KMS-11 (cell line): ENCODE measurements around the gene NOXA1.

Experiments
- H2AFZ ChIP-seq: fragments of 200-600 bp; sonication (generic); 2 replicates; pipeline ENCODE4 v1.6.1; 2016; ENCODE audit warnings: antibody characterized with exemption, mixed run types, low read depth
- H3K27ac ChIP-seq: fragments of 200-600 bp; sonication (generic); 2 replicates; pipeline ENCODE4 v1.6.1; 2016; ENCODE audit warnings: mild to moderate bottlenecking, mixed run types
- H3K27me3 ChIP-seq: fragments of 200-600 bp; sonication (generic); 2 replicates; pipeline ENCODE4 v1.6.1; 2017; ENCODE audit warnings: mild to moderate bottlenecking, low read depth, mixed run types, moderate library complexity; ENCODE audit not compliant: insufficient read depth
- H3K36me3 ChIP-seq: fragments of 200-600 bp; sonication (generic); 2 replicates; pipeline ENCODE4 v1.6.1; 2017; ENCODE audit warnings: mild to moderate bottlenecking, mixed run types; ENCODE audit not compliant: insufficient read depth
- H3K4me1 ChIP-seq: fragments of 200-600 bp; sonication (generic); 2 replicates; pipeline ENCODE4 v1.6.1; 2016; ENCODE audit warnings: mild to moderate bottlenecking, low read depth, mixed run types; ENCODE audit not compliant: poor library complexity, severe bottlenecking
- H3K4me2 ChIP-seq: fragments of 200-600 bp; sonication (generic); 2 replicates; pipeline ENCODE4 v1.7.0; 2016; ENCODE audit warnings: mild to moderate bottlenecking, mixed run types
- H3K4me3 ChIP-seq: fragments of 200-600 bp; sonication (generic); IDR thresholded peaks from 2 replicates; pipeline ENCODE4 v1.6.1; 2017; ENCODE audit warnings: low read depth, low read length, mixed read lengths; ENCODE audit not compliant: insufficient read depth
- H3K79me2 ChIP-seq: fragments of 200-600 bp; sonication (generic); 2 replicates; pipeline ENCODE4 v1.6.1; 2016; ENCODE audit warnings: low read depth, mixed run types; ENCODE audit not compliant: insufficient read depth
- H3K9ac ChIP-seq: fragments of 200-600 bp; sonication (generic); 2 replicates; pipeline ENCODE4 v1.6.1; 2016; ENCODE audit warnings: mild to moderate bottlenecking, mixed run types
- H4K20me1 ChIP-seq: fragments of 200-600 bp; sonication (generic); 2 replicates; pipeline ENCODE4 v1.6.1; 2016; ENCODE audit warnings: mild to moderate bottlenecking, mixed run types; ENCODE audit not compliant: insufficient read depth
- TF ChIP-seq, protein P1 (sequence below): fragments of 200-600 bp; sonication (generic); conservative IDR thresholded peaks from 2 replicates; pipeline ENCODE4 v1.6.1; 2017; ENCODE audit warnings: low read depth, mild to moderate bottlenecking, antibody characterized with exemption, low read length, moderate library complexity, mixed read lengths

NOXA1 gene

DNA sequence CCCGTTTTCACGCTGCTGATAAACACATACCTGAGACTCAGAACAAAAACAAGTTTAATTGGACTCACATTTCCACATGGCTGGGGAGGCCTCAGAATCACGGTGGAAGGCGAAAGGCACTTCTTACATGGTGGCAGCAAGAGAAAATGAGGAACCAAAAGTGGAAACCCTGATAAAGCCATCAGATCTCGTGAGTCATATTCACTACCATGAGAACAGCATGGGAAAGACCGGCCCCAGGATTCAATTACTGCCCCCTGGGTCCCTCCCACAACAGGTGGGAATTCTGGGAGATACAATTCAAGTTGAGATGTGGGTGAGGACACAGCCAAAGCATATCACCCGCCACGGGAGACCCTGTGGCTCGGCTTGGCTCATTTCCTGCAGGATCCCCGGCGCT lies 20.4 kb upstream of the NOXA1 start:
- no peaks in the 10 kb centered on the region for H3K27me3 ChIP-seq
- no peak overlapping the region for H2AFZ ChIP-seq
- H3K4me1 ChIP-seq = no peaks in the 10 kb centered on the region
- H3K27ac ChIP-seq = no peak overlapping the region
- H3K79me2 ChIP-seq = no peaks in the 10 kb centered on the region
- no peak overlapping the region for H3K4me3 ChIP-seq
- H3K4me2 ChIP-seq = no peak overlapping the region
- TF ChIP-seq, protein P1, sequence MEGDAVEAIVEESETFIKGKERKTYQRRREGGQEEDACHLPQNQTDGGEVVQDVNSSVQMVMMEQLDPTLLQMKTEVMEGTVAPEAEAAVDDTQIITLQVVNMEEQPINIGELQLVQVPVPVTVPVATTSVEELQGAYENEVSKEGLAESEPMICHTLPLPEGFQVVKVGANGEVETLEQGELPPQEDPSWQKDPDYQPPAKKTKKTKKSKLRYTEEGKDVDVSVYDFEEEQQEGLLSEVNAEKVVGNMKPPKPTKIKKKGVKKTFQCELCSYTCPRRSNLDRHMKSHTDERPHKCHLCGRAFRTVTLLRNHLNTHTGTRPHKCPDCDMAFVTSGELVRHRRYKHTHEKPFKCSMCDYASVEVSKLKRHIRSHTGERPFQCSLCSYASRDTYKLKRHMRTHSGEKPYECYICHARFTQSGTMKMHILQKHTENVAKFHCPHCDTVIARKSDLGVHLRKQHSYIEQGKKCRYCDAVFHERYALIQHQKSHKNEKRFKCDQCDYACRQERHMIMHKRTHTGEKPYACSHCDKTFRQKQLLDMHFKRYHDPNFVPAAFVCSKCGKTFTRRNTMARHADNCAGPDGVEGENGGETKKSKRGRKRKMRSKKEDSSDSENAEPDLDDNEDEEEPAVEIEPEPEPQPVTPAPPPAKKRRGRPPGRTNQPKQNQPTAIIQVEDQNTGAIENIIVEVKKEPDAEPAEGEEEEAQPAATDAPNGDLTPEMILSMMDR = no peak
- H4K20me1 ChIP-seq = no peaks in the 10 kb centered on the region
- no peak overlapping the region for H3K9ac ChIP-seq
- H3K36me3 ChIP-seq = no peaks in the 10 kb centered on the region

DNA sequence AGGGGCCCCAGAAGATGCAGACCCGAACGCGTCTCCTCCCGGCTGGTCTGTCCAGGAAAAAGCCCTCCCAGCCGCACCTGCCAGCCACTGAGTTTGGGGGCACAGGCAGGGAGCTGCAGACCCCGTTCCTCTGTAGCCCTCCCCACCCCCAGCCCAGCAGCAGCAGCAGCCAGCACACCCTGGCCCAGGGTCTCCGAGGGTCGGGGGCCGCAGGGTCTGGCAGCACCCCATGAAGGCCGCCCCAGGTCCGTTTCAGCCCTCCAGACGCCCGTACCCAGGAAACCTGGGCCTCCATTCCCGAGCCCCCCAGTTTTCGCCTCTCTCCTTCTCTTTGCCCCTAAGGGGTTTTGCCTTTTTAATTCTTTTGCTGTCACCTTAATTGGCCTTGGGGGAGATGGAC lies 19.9 kb upstream of the NOXA1 start:
- H3K27ac ChIP-seq = no peak overlapping the region
- no peak overlapping the region for H3K9ac ChIP-seq
- no peaks in the 10 kb centered on the region for H3K36me3 ChIP-seq
- no peaks in the 10 kb centered on the region for H3K79me2 ChIP-seq
- no peak overlapping the region for H3K4me2 ChIP-seq
- H3K4me1 ChIP-seq = no peaks in the 10 kb centered on the region
- no peaks in the 10 kb centered on the region for H4K20me1 ChIP-seq
- TF ChIP-seq, protein P1 = no peak
- no peak overlapping the region for H3K4me3 ChIP-seq
- H2AFZ ChIP-seq = no peak overlapping the region
- H3K27me3 ChIP-seq = no peaks in the 10 kb centered on the region

DNA sequence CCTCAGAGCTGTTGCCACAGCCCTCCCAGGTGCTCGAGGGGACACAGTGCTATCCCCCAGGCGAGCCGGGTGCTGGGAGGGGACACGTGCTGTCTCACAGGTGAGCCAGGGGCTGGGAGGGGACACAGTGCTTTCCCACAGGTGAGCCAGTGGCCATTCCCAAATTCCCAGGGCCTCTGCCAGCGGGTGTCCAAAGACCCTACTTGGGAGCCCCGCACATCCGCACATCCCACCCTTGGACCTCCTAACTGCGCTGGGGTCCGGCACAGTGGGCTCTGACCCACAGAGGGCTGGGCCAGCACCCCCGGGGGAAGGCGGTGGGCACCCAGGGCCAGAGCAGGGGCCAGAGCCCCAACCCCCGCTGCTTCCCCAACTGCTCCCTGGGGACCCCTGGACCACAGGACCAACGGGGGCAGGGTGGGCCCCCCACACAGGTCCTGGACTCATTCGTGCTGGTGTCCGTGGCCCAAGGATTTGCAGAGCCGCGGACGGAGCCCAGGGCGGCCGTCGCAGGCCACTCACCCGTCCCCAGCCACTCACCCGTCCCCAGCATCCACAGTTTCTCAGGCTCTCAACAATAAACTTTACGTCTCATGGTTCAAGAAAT lies 18.1 kb upstream of the NOXA1 start:
- Histone ChIP-seq H2AFZ (no peak overlapping the region), H3K27me3 (no peaks in the 10 kb centered on the region), H3K36me3 (no peaks in the 10 kb centered on the region), H3K4me2 (no peak overlapping the region), H3K79me2 (no peaks in the 10 kb centered on the region), H4K20me1 (no peaks in the 10 kb centered on the region), H3K27ac (no peak overlapping the region), H3K4me3 (no peak overlapping the region), H3K4me1 (peaks cover 3% of the 10 kb centered on the region), H3K9ac (no peak overlapping the region)
- TF ChIP-seq, protein P1 = no peak

DNA sequence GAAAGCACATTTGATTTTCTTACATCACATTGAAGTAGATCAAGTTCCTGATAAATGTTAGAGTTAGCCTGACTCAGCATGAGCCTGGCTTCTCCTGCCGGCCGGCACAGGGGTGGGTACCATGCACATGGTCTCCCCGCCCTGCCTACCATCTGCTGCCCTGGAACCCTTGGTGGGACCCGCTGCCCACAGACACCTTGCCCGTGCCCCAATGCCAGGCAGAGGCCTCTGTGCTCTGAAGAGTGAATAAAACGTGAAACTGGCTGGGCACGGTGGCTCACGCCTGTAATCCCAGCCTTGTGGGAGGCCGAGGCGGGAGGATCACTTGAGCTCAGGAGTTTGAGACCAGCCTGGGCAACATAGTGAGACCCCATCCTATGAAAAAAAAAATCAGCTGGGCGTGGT lies 17.5 kb upstream of the NOXA1 start:
- Histone ChIP-seq H3K27me3 (no peaks in the 10 kb centered on the region), H4K20me1 (no peaks in the 10 kb centered on the region), H3K9ac (no peak overlapping the region), H3K36me3 (no peaks in the 10 kb centered on the region), H3K79me2 (no peaks in the 10 kb centered on the region), H3K4me2 (no peak overlapping the region), H3K4me3 (no peak overlapping the region), H3K27ac (no peak overlapping the region), H3K4me1 (peaks cover 7% of the 10 kb centered on the region), H2AFZ (no peak overlapping the region)
- TF ChIP-seq, protein P1 = no peak
